Lung (tissue), 12 donors: ENCODE results near the gene UNC119. TPM values are rescaled to one million over a fixed set of nuclear protein-coding genes. Genes with fewer than 3 reads are reported as not detected.
A peak's percentile ranks its signal among the peaks of the same experiment; 100 is the strongest.
"Not testable (repeated sequence)": the region's sequence is repeated elsewhere in the genome, so short reads cannot be mapped to it uniquely, and the experiment has no call there.

Experiments used
- ATAC-seq: fragments of 200-7000 bp; cut with Tn5 transposase; one replicate; pipeline ENCODE4 v1.9.1; 2020; ENCODE audit warnings: moderate number of reproducible peaks; ENCODE audit not compliant: insufficient read depth, low FRiP score
- DNase-seq, 3 donors: peaks; one replicate each; pipeline ENCODE4 v3.0.0-alpha.2; 2013 to 2017
- H3K27ac ChIP-seq, 2 donors: one replicate each; pipeline ENCODE4 v1.5.1; 2013; ENCODE audit warnings: mild to moderate bottlenecking in 2 of 2, moderate library complexity in 2 of 2, control low read depth in 1 of 2, inconsistent platforms in 1 of 2, low read depth in 1 of 2, low read length in 1 of 2
- H3K27me3 ChIP-seq, 3 donors: one replicate each; pipeline ENCODE4 v1.5.1; 2013; ENCODE audit warnings: low read length in 2 of 3; ENCODE audit not compliant: control insufficient read depth in 3 of 3, insufficient read depth in 3 of 3
- H3K36me3 ChIP-seq, 4 donors: one replicate each; pipeline ENCODE4 v1.5.1; 2013; ENCODE audit warnings: low read length in 4 of 4, mild to moderate bottlenecking in 1 of 4, moderate library complexity in 1 of 4; ENCODE audit not compliant: control insufficient read depth in 4 of 4, insufficient read depth in 4 of 4
- H3K4me1 ChIP-seq, 5 donors: one replicate each; pipeline ENCODE4 v1.5.1; 2013; ENCODE audit warnings: low read length in 5 of 5, mild to moderate bottlenecking in 2 of 5, moderate library complexity in 1 of 5; ENCODE audit not compliant: control insufficient read depth in 5 of 5, insufficient read depth in 5 of 5
- H3K4me3 ChIP-seq: one replicate; pipeline ENCODE4 v1.5.1; 2013; ENCODE audit warnings: mild to moderate bottlenecking, control low read depth, moderate library complexity
- H3K9ac ChIP-seq, 2 donors: one replicate each; pipeline ENCODE4 v1.5.1; 2013; ENCODE audit warnings: low read length in 2 of 2, control low read depth in 1 of 2; ENCODE audit not compliant: insufficient read depth in 1 of 2
- H3K9me3 ChIP-seq, 4 donors: one replicate each; pipeline ENCODE4 v1.5.1; 2013; ENCODE audit warnings: low read length in 3 of 4, mild to moderate bottlenecking in 1 of 4, moderate library complexity in 1 of 4; ENCODE audit not compliant: control insufficient read depth in 4 of 4, insufficient read depth in 3 of 4
- WGBS, 2 donors: extraction: QIAGEN DNeasy Blood & Tissue Kit; methylation state at CpG; one replicate each; pipeline ENCODE4 v1.1.7; 2013; 5-methylcytosine and 5-hydroxymethylcytosine counted together
- polyA plus RNA-seq, 2 donors: library from polyadenylated mRNA; stranded (reverse); fragments of 200-250 nt; gene quantifications; one replicate each; pipeline ENCODE4 v1.2.1, GENCODE V29; 2013
- total RNA-seq, 2 donors: library from RNA; depleted of rRNA in 1 of 2; stranded (reverse); fragments of >200 nt in 1 of 2; gene quantifications; one replicate each; pipeline ENCODE4 v1.2.1, GENCODE V29; 2014 to 2021
- TF ChIP-seq, protein P1 (sequence below): IDR thresholded peaks from 2 replicates; pipeline ENCODE4 v1.5.1; 2012; ENCODE audit warnings: mild to moderate bottlenecking; ENCODE audit errors: control extremely low read depth, extremely low read depth
- donor health status: control.
- donor health status: control.
- donor health status: Bipolar disorder and iron deficiency.
- donor health status: healthy.
- donor health status: DM: yes; HTN: yes; CAD: no.

Gene UNC119
- total and polyA plus RNA-seq, 4 donors = 19.0 to 40.0 (median 31.7) TPM

DNA sequence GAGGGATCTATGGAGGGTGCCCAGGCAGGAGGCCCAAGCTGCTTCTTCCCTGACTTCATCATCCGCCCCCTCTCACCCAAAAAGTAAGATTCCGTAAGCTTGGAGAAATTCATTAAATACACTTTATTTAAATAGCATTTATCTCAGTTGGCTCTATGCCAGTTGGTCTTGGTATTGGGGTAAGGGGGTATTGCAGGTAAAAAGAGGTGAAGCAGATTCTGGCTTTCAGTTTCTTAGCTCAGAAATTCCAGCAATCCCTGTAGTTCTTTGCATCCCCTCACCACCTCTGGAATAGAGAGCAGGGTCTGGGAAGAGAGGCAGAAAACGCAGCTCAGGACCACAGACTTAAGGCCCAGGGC is 25.0 kb upstream of the UNC119 start:
- TF ChIP-seq, protein P1, sequence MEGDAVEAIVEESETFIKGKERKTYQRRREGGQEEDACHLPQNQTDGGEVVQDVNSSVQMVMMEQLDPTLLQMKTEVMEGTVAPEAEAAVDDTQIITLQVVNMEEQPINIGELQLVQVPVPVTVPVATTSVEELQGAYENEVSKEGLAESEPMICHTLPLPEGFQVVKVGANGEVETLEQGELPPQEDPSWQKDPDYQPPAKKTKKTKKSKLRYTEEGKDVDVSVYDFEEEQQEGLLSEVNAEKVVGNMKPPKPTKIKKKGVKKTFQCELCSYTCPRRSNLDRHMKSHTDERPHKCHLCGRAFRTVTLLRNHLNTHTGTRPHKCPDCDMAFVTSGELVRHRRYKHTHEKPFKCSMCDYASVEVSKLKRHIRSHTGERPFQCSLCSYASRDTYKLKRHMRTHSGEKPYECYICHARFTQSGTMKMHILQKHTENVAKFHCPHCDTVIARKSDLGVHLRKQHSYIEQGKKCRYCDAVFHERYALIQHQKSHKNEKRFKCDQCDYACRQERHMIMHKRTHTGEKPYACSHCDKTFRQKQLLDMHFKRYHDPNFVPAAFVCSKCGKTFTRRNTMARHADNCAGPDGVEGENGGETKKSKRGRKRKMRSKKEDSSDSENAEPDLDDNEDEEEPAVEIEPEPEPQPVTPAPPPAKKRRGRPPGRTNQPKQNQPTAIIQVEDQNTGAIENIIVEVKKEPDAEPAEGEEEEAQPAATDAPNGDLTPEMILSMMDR = no peak
- peaks cover 0 to 6% (median 3%) of the 10 kb centered on the region in 4 donors for H3K36me3 ChIP-seq
- no peak overlapping the region for H3K4me3 ChIP-seq
- DNase-seq (no peak), ATAC-seq (no peak)
- no peaks in the 10 kb centered on the region for H3K9me3 ChIP-seq
- 97 to 98% methylated on average over 3 of the region's 3 CpGs for WGBS, 2 donors
- H3K4me1 ChIP-seq = peaks cover 0 to 38% (median 4%) of the 10 kb centered on the region in 5 donors
- no peak overlapping the region for H3K9ac ChIP-seq
- H3K27ac ChIP-seq = no peak overlapping the region
- H3K27me3 ChIP-seq = no peaks in the 10 kb centered on the region

DNA sequence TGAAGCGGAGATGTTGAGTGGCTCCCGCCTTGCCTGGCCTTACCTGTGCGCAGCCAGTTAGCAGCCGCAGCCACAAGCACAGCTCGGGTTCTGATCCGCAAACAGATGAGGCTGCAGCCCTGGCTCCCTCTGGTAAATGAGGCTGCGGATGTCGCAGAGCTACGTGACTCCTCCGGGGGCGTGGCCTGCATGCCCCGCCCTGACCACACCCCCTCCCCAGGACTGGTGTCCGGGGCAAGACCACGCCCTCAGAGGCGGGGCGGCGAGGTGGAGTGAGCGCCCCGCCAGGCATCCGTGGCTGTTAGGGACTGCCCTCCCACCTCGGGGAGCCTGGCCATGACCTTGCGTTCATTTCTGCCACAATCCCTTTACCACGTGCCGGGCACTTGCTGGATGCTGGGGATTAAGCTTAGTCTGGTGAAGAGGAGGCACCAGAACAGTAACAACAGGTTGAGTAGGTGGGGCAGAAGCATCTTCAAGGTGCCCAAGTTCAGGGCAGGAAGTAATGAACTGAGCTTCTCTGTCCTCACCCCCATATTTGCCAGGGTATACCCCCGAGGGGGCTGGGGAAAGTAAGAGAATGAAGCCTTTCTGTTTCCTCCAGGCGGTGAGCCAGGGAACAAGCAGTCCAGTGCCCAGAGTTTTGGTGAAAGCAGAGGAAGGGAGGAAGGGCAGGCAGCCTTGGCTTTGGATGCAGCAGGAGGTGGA is 24.5 kb upstream of the UNC119 start, which contains the start of gene ALDOC:
Gene ALDOC (minus strand): TSS at position 138 of the 708 bp plus-strand sequence. CDS start 1,363 bp downstream, outside the sequence.
- DNase-seq = peak; percentile 92 to 97 (median 94)
- H3K4me1 ChIP-seq = peaks cover 0 to 39% (median 4%) of the 10 kb centered on the region in 5 donors
- WGBS, 2 donors = 4 to 5% methylated on average over 25 to 26 of the region's 26 CpGs
- TF ChIP-seq, protein P1 = no peak
- peak; percentile 99 for ATAC-seq
- H3K9me3 ChIP-seq = no peaks in the 10 kb centered on the region
- no peak within 1 kb of the TSS for H3K4me3 ChIP-seq
- peaks cover 0 to 6% (median 3%) of the 10 kb centered on the region in 4 donors for H3K36me3 ChIP-seq
- H3K9ac ChIP-seq = no peak within 1 kb of the TSS
- peak within 1 kb of the TSS in 1 of 2 donors; percentile 74 for H3K27ac ChIP-seq
- no peaks in the 10 kb centered on the region for H3K27me3 ChIP-seq

DNA sequence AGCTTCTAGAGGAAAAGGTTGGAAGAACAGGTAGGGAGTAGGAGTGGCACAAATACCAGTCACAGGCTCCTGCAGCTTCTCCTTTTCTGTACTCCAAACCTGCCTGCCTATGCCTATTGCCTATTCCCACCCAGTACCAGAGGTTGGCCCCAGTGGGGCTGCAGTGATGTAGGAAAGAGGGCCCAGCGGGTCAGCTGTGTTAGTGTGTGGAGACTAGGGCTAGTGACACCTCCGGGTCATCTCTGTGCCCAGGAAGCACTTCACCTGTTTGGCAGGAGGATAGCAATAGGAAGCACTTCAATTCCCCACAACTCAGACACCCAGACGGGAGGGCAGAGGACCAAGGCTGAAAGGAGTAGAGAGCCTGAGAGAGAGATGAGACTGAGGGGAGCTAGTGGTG is 23.6 kb upstream of the UNC119 start:
- H3K4me3 ChIP-seq, ATAC-seq: not testable (repeated sequence)
- 72 to 75% methylated on average over 3 of the region's 3 CpGs for WGBS, 2 donors

DNA sequence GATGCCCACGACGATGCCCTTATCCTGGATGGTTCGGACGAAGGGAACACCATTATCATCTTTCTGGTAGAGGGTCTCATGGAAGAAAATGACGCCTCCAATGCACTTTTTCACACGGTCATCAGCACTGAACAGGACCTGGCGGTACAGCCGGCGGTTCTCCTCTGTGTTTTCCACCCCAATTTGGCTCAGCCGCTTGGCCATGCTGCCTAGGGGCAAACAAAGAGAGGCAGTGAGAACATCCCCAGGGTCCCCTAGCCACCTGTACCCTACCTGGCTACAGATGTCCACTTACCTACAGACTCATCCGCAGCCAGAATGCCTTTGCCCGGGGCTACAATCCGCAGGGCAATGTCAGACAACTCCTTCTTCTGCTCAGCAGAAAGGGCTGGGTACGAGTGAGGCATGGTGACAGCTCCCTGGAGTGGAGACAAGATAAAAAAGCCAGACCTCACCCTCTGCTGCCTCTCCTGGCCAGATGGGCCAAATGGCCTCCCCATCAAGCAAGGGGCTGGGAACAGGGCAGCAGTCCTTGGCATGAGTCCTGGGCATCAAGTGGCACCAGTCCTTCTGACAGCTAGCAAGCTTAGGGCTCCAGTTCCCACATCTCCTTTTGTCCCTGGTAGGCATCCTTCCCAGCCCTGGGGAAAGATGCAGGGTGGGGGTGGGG is 22.8 kb upstream of the UNC119 start:
- Histone ChIP-seq H3K9ac (no peak overlapping the region), H3K9me3 (no peaks in the 10 kb centered on the region), H3K27me3 (no peaks in the 10 kb centered on the region), H3K36me3 (peaks cover 0 to 6% (median 3%) of the 10 kb centered on the region in 4 donors), H3K4me3 (no peak overlapping the region), H3K4me1 (peaks cover 0 to 36% (median 0%) of the 10 kb centered on the region in 5 donors), H3K27ac (no peak overlapping the region)
- TF ChIP-seq, protein P1 = no peak
- WGBS, 2 donors = 95 to 97% methylated on average over 14 of the region's 14 CpGs
- DNase-seq (no peak), ATAC-seq (no peak)

More for the DNA sequence above, 23.6 kb upstream of the UNC119 start:
- H3K27me3 ChIP-seq, H3K9me3 ChIP-seq, H3K9ac ChIP-seq, H3K36me3 ChIP-seq, DNase-seq: not testable (repeated sequence)
- Histone ChIP-seq H3K4me1 (peaks cover 0 to 39% (median 4%) of the 10 kb centered on the region in 5 donors), H3K27ac (peak overlapping the region in 1 of 2 donors; percentile 74)
